Upper lobe of left lung (tissue), 4 donors: ENCODE measurements around the gene EFNA2.
A peak's percentile ranks its signal among the peaks of the same experiment; 100 is the strongest.

Source experiments
- CTCF ChIP-seq, 6 experiments: fragments of 450-650 bp in 4 of 6; fragments of 200-600 bp in 2 of 6; sonication (generic) in 2 of 6; IDR thresholded peaks; one replicate each; pipeline ENCODE4 v1.5.1; 2016 to 2019; ENCODE audit warnings: antibody characterized with exemption in 6 of 6
- EP300 ChIP-seq, 4 donors: sonication (generic); formaldehyde crosslinking; IDR thresholded peaks; one replicate each; pipeline ENCODE4 v1.5.1; 2017; ENCODE audit warnings: antibody characterized with exemption in 4 of 4, control low read depth in 2 of 4
- POLR2A ChIP-seq, 4 donors: fragments of 450-650 bp; IDR thresholded peaks; one replicate each; pipeline ENCODE4 v1.5.1; 2016 to 2017; ENCODE audit warnings: antibody characterized with exemption in 4 of 4, mild to moderate bottlenecking in 2 of 4
- POLR2AphosphoS5 ChIP-seq, 2 donors: sonication (generic); formaldehyde crosslinking; IDR thresholded peaks; one replicate each; pipeline ENCODE4 v1.5.1; 2017; ENCODE audit warnings: antibody characterized with exemption in 2 of 2

- no peak for TF ChIP-seq POLR2A (IDR thresholded peaks at IDR 0.05)
- TF ChIP-seq CTCF (IDR thresholded peaks at IDR 0.05), result no peak
- TF ChIP-seq EP300 (IDR thresholded peaks at IDR 0.05), result peak in 2 of 4 donors; percentile 56 to 57
- TF ChIP-seq POLR2AphosphoS5 (IDR thresholded peaks at IDR 0.05), result peak in 1 of 2 donors; percentile 76
These were observed 20.7 kb upstream of the EFNA2 start for GRCh38 chr19:1264801-1265614.
